ENCODE results near the gene RAB13. TPM values are rescaled to one million over a fixed set of nuclear protein-coding genes. Genes with fewer than 3 reads are reported as not detected.

RAB13 gene
- total RNA-seq, 1 experiment from 2014 or later, result 122 TPM

DNA sequence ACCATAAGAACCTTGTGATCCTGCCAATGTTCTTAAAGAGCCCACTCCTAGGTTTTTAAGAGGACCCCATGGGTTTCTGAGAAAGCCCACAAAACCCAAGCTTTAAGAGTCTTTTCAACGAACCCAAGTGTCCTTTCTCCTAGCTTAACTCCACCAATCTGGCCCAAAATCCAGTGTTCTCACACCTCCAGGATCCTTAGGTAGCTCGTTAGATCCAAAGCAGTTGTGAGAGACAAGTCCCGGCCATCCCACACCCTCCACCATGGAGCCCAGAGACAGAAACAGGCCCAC, 41.4 kb downstream of the RAB13 start:
- Histone ChIP-seq H3K27me3 (ENCODE audit: insufficient read depth, low read length) (no peaks in the 10 kb centered on the region), H3K18ac (ENCODE audit: insufficient read length, low read depth, low read length) (no peak overlapping the region), H3K9ac (ENCODE audit: extremely low read depth, insufficient read length, low read length) (no peak overlapping the region), H2BK15ac (ENCODE audit: low read depth, low read length) (no peak overlapping the region), H2BK120ac (ENCODE audit: low read depth, low read length, poor library complexity, severe bottlenecking) (no peak overlapping the region), H3K9me3 (ENCODE audit: control insufficient read depth, low read depth, low read length) (no peaks in the 10 kb centered on the region), H4K20me1 (ENCODE audit: control insufficient read depth, insufficient read depth, insufficient read length) (no peaks in the 10 kb centered on the region), H2BK20ac (ENCODE audit: low read depth, low read length, poor library complexity, severe bottlenecking) (no peak overlapping the region), H3K79me2 (ENCODE audit: insufficient read depth, low read length) (no peaks in the 10 kb centered on the region), H4K91ac (ENCODE audit: insufficient read length, low read depth, low read length) (no peak overlapping the region), H2AFZ (ENCODE audit: low read length) (no peak overlapping the region), H4K8ac (replicated peaks; ENCODE audit: insufficient read length, low read depth, low read length) (no peak overlapping the region), H3K4me2 (ENCODE audit: insufficient read depth, insufficient read length, low read length) (peak overlapping the region; percentile 52), H3K79me1 (ENCODE audit: insufficient read depth, low read depth, low read length, poor library complexity, severe bottlenecking) (peaks cover 3% of the 10 kb centered on the region), H4K5ac (ENCODE audit: insufficient read length, low read depth, low read length) (no peak overlapping the region), H2AK5ac (ENCODE audit: insufficient read length, low read length) (no peak overlapping the region), H3K4me1 (ENCODE audit: insufficient read depth, low read length) (no peaks in the 10 kb centered on the region; the same call in 1 of the 2 replicates), H2BK5ac (ENCODE audit: insufficient read length, low read length) (no peak overlapping the region), H3K23me2 (ENCODE audit: insufficient read length, low read depth, low read length, poor library complexity, severe bottlenecking) (peaks cover 5% of the 10 kb centered on the region), H3K4ac (ENCODE audit: low read depth, low read length) (no peak overlapping the region), H3K56ac (ENCODE audit: insufficient read length, low read depth, low read length) (no peak overlapping the region), H3K14ac (ENCODE audit: insufficient read depth, low read length) (no peak overlapping the region), H3K27ac (ENCODE audit: insufficient read length, low read depth, low read length) (no peak overlapping the region), H3T11ph (ENCODE audit: low read length) (no peak overlapping the region), H2BK12ac (ENCODE audit: insufficient read length, low read depth, low read length) (no peak overlapping the region), H3K23ac (ENCODE audit: insufficient read length, low read depth, low read length) (no peak overlapping the region)
- Mint-ChIP-seq H3K9me3 (no peaks in the 10 kb centered on the region), H3K27ac (0 out of 7 replicates have a peak overlapping the region, but pooled peaks of 1 of the 3 experiments have one; percentile 9), H3K4me1 (peaks cover 10 to 17% of the 10 kb centered on the region in 2 experiments), H3K27me3 (ENCODE audit: low read depth) (no peaks in the 10 kb centered on the region), H3K36me3 (ENCODE audit: insufficient read depth in 1 of 3, low read depth in 3 of 3) (peaks cover 14 to 55% (median 38%) of the 10 kb centered on the region in 3 experiments), H3K4me3 (peak overlapping the region; percentile 82 to 93; a peak in 4 of 5 replicates)
- DNase-seq, result no peak
- no CpG with 5 or more reads among the region's 3 CpGs for WGBS (ENCODE audit: extremely low coverage, insufficient read length, low lambda C conversion rate)
- TF ChIP-seq, protein P1, sequence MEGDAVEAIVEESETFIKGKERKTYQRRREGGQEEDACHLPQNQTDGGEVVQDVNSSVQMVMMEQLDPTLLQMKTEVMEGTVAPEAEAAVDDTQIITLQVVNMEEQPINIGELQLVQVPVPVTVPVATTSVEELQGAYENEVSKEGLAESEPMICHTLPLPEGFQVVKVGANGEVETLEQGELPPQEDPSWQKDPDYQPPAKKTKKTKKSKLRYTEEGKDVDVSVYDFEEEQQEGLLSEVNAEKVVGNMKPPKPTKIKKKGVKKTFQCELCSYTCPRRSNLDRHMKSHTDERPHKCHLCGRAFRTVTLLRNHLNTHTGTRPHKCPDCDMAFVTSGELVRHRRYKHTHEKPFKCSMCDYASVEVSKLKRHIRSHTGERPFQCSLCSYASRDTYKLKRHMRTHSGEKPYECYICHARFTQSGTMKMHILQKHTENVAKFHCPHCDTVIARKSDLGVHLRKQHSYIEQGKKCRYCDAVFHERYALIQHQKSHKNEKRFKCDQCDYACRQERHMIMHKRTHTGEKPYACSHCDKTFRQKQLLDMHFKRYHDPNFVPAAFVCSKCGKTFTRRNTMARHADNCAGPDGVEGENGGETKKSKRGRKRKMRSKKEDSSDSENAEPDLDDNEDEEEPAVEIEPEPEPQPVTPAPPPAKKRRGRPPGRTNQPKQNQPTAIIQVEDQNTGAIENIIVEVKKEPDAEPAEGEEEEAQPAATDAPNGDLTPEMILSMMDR (conservative IDR thresholded peaks at IDR 0.05), result no peak

Measured in H9 (cell line).